Neural cell (in vitro differentiated cells): ENCODE results near the gene TEX13A. TPM values are rescaled to one million over a fixed set of nuclear protein-coding genes. Genes with fewer than 3 reads are reported as not detected.

ENCODE experiments used
- H2AFZ ChIP-seq: fragments of 200-600, 300-800 bp; sonication (generic), shearing (Covaris generic); 2 replicates; pipeline ENCODE4 v1.6.0; 2014; ENCODE audit warnings: low read depth, mild to moderate bottlenecking, antibody characterized with exemption, low read length, moderate library complexity
- H3F3A ChIP-seq: fragments of 200-600 bp; shearing (Covaris generic); 2 replicates; pipeline ENCODE4 v1.6.1; 2016; ENCODE audit warnings: mild to moderate bottlenecking, moderate library complexity, mixed read lengths, antibody characterized with exemption, low read length; ENCODE audit not compliant: insufficient read depth, poor library complexity, severe bottlenecking
- H3K27ac ChIP-seq: fragments of 200-600, 300-800 bp; sonication (generic), shearing (Covaris generic); 2 replicates; pipeline ENCODE4 v1.5.1; 2014; ENCODE audit warnings: mild to moderate bottlenecking, low read length, moderate library complexity
- H3K27me3 ChIP-seq: fragments of 300-800, 200-600 bp; sonication (generic), shearing (Covaris generic); 2 replicates; pipeline ENCODE4 v1.6.0; 2014; ENCODE audit warnings: mild to moderate bottlenecking, low read depth, low read length, moderate library complexity; ENCODE audit not compliant: insufficient read depth
- H3K36me3 ChIP-seq: fragments of 300-800, 200-600 bp; sonication (generic), shearing (Covaris generic); 2 replicates; pipeline ENCODE4 v1.5.1; 2014; ENCODE audit warnings: mild to moderate bottlenecking, antibody characterized with exemption, low read length, moderate library complexity; ENCODE audit not compliant: insufficient read depth
- H3K4me2 ChIP-seq: fragments of 300-800, 200-600 bp; sonication (generic), shearing (Covaris generic); 2 replicates; pipeline ENCODE4 v1.6.0; 2014; ENCODE audit warnings: mild to moderate bottlenecking, low read length
- H3K4me3 ChIP-seq: fragments of 300-800, 200-600 bp; sonication (generic), shearing (Covaris generic); 2 replicates; pipeline ENCODE4 v1.5.1; 2014; ENCODE audit warnings: mild to moderate bottlenecking, low read length, moderate library complexity
- H3K79me2 ChIP-seq: fragments of 200-600 bp; shearing (Covaris generic); replicated peaks from 2 replicates; pipeline ENCODE4 v1.6.0; 2014; ENCODE audit warnings: mild to moderate bottlenecking, low read length, moderate library complexity; ENCODE audit not compliant: insufficient read depth
- H3K9ac ChIP-seq: fragments of 300-800, 200-600 bp; sonication (generic), shearing (Covaris generic); 2 replicates; pipeline ENCODE4 v1.6.1; 2016; ENCODE audit warnings: mild to moderate bottlenecking, low read length, mixed read lengths
- H3K9me2 ChIP-seq: fragments of 200-600 bp; shearing (Covaris generic); 2 replicates; pipeline ENCODE4 v1.6.1; 2016; ENCODE audit warnings: mild to moderate bottlenecking, low read length, mixed read lengths; ENCODE audit not compliant: insufficient read depth
- H3K9me3 ChIP-seq: fragments of 200-600, 300-800 bp; sonication (generic), shearing (Covaris generic); 2 replicates; pipeline ENCODE4 v1.6.1; 2016; ENCODE audit warnings: mild to moderate bottlenecking, mixed run types, low read length, moderate library complexity, mixed read lengths
- H4K20me1 ChIP-seq: fragments of 200-600 bp; shearing (Covaris generic); 2 replicates; pipeline ENCODE4 v1.6.1; 2016; ENCODE audit warnings: mild to moderate bottlenecking, mixed run types; ENCODE audit not compliant: insufficient read depth
- CTCF ChIP-seq: fragments of 450-650 bp; IDR thresholded peaks from 2 replicates; pipeline ENCODE4 v1.5.1; 2014; ENCODE audit warnings: antibody characterized with exemption, mild to moderate bottlenecking, moderate library complexity; ENCODE audit not compliant: poor library complexity, severe bottlenecking
- EP300 ChIP-seq: fragments of 450-650 bp; conservative IDR thresholded peaks from 2 replicates; pipeline ENCODE4 v1.6.1; 2014; ENCODE audit warnings: antibody characterized with exemption, mild to moderate bottlenecking, moderate library complexity; ENCODE audit not compliant: poor library complexity, severe bottlenecking
- EZH2 ChIP-seq: fragments of 200-600, 300-800 bp; shearing (Covaris generic), sonication (generic); IDR thresholded peaks from 2 replicates; pipeline ENCODE4 v1.6.1; 2014; ENCODE audit warnings: antibody characterized with exemption, low read length, borderline replicate concordance, mild to moderate bottlenecking; ENCODE audit not compliant: insufficient read depth, poor library complexity, severe bottlenecking
- MXI1 ChIP-seq: fragments of 450-650 bp; conservative IDR thresholded peaks from 2 replicates; pipeline ENCODE4 v1.6.1; 2014; ENCODE audit warnings: antibody characterized with exemption, mild to moderate bottlenecking; ENCODE audit not compliant: poor library complexity, severe bottlenecking
- POLR2AphosphoS5 ChIP-seq: IDR thresholded peaks from 2 replicates; pipeline ENCODE4 v1.6.1; 2012
- RAD21 ChIP-seq: fragments of 450-650 bp; conservative IDR thresholded peaks from 2 replicates; pipeline ENCODE4 v1.6.1; 2014; ENCODE audit warnings: antibody characterized with exemption, mild to moderate bottlenecking, moderate library complexity
- REST ChIP-seq: IDR thresholded peaks from 2 replicates; pipeline ENCODE4 v1.6.1; 2012; ENCODE audit warnings: borderline replicate concordance
- SMC3 ChIP-seq: fragments of 450-650 bp; conservative IDR thresholded peaks from 2 replicates; pipeline ENCODE4 v1.6.1; 2014; ENCODE audit warnings: antibody characterized with exemption, mild to moderate bottlenecking, moderate library complexity; ENCODE audit not compliant: poor library complexity
- TAF1 ChIP-seq: IDR thresholded peaks from 2 replicates; pipeline ENCODE4 v1.6.1; 2012; ENCODE audit warnings: low read depth
- polyA plus RNA-seq: library from polyadenylated mRNA; depleted of rRNA; stranded (reverse); fragments of >200 nt; gene quantifications from 2 replicates; pipeline ENCODE4 v1.2.3, GENCODE V29; 2014

TEX13A gene
- polyA plus RNA-seq, 1 donor from 2014 or later, result not detected

GRCh38 chrX:105265093-105265492 is 44.6 kb upstream of the TEX13A start:
- H3K27me3 ChIP-seq, result no peaks in the 10 kb centered on the region
- no peak overlapping the region for H2AFZ ChIP-seq
- no peaks in the 10 kb centered on the region for H3K9me3 ChIP-seq
- TF ChIP-seq POLR2AphosphoS5 (no peak), SMC3 (no peak), EP300 (no peak), EZH2 (no peak)
- no peak overlapping the region for H3K27ac ChIP-seq
- no peak overlapping the region for H3K4me3 ChIP-seq
- H3K36me3 ChIP-seq, result no peaks in the 10 kb centered on the region
- no peaks in the 10 kb centered on the region for H3K79me2 ChIP-seq
- H3K4me2 ChIP-seq, result no peak overlapping the region
- H3K9me2 ChIP-seq, result no peaks in the 10 kb centered on the region
- no peak overlapping the region for H3K9ac ChIP-seq
- H4K20me1 ChIP-seq, result no peaks in the 10 kb centered on the region
- H3F3A ChIP-seq, result no peaks in the 10 kb centered on the region

- Histone ChIP-seq H2AFZ (no peak overlapping the region), H3K79me2 (no peaks in the 10 kb centered on the region), H3K36me3 (no peaks in the 10 kb centered on the region), H3F3A (no peaks in the 10 kb centered on the region), H3K4me2 (no peak overlapping the region), H3K27ac (no peak overlapping the region), H4K20me1 (no peaks in the 10 kb centered on the region), H3K9ac (no peak overlapping the region), H3K9me2 (no peaks in the 10 kb centered on the region), H3K4me3 (no peak overlapping the region), H3K9me3 (no peaks in the 10 kb centered on the region), H3K27me3 (no peaks in the 10 kb centered on the region)
- TF ChIP-seq CTCF (no peak), POLR2AphosphoS5 (no peak)
Measured at GRCh38 chrX:105263801-105264200, 43.3 kb upstream of the TEX13A start.

- Histone ChIP-seq H4K20me1 (no peaks in the 10 kb centered on the region), H3K9me3 (no peaks in the 10 kb centered on the region), H3K27me3 (no peaks in the 10 kb centered on the region), H3K4me2 (no peak overlapping the region), H3K27ac (no peak overlapping the region), H3K36me3 (no peaks in the 10 kb centered on the region), H3K4me3 (no peak overlapping the region), H3K9me2 (no peaks in the 10 kb centered on the region), H2AFZ (no peak overlapping the region), H3F3A (no peaks in the 10 kb centered on the region), H3K79me2 (no peaks in the 10 kb centered on the region), H3K9ac (no peak overlapping the region)
- no peak for TF ChIP-seq CTCF
- TF ChIP-seq MXI1, result no peak
- no peak for TF ChIP-seq SMC3
- TF ChIP-seq EP300, result no peak
- no peak for TF ChIP-seq TAF1
- TF ChIP-seq RAD21, result no peak
- TF ChIP-seq EZH2, result no peak
- TF ChIP-seq REST, result no peak
- TF ChIP-seq POLR2AphosphoS5, result no peak
Measured at GRCh38 chrX:105263171-105263570, 42.7 kb upstream of the TEX13A start.
